Ramos (cell line): Measurements from ENCODE around the gene CEP72.
"Not testable (repeated sequence)": the region's sequence is repeated elsewhere in the genome, so short reads cannot be mapped to it uniquely, and the experiment has no call there.

Source experiments
- in situ Hi-C: fragments of 300-500 bp; cut with MboI; formaldehyde crosslinking; loops from one replicate; pipeline ENCODE4 v1.14.3; 2022; ENCODE audit warnings: low sequenced_read_pairs; ENCODE audit not compliant: unreplicated experiment

The CEP72 gene

GRCh38 chr5:679166-679895 lies 67.2 kb downstream of the CEP72 start:
- in situ Hi-C loops, result not testable (repeated sequence)

GRCh38 chr5:680118-680795 lies 68.1 kb downstream of the CEP72 start:
- in situ Hi-C loops, result not testable (repeated sequence)

- in situ Hi-C loops, result not testable (repeated sequence)
Observed at GRCh38 chr5:680836-681235, 68.7 kb downstream of the CEP72 start.

GRCh38 chr5:681317-682191 lies 69.4 kb downstream of the CEP72 start:
- in situ Hi-C loops, result not testable (repeated sequence)

GRCh38 chr5:682216-682615 lies 70.1 kb downstream of the CEP72 start:
- in situ Hi-C loops, result not testable (repeated sequence)

- in situ Hi-C loops, result not testable (repeated sequence)
Observed at GRCh38 chr5:682651-683358, 70.7 kb downstream of the CEP72 start.

GRCh38 chr5:683551-684481 lies 71.7 kb downstream of the CEP72 start:
- in situ Hi-C loops, result no loop called here

GRCh38 chr5:684751-685216 lies 72.6 kb downstream of the CEP72 start:
- in situ Hi-C loops, result no loop called here

- in situ Hi-C loops, result no loop called here
Observed at GRCh38 chr5:685262-686171, 73.4 kb downstream of the CEP72 start.

- in situ Hi-C loops, result not testable (repeated sequence)
Observed at GRCh38 chr5:686172-686523, 74.0 kb downstream of the CEP72 start.

GRCh38 chr5:686936-687335 lies 74.8 kb downstream of the CEP72 start:
- in situ Hi-C loops, result not testable (repeated sequence)

GRCh38 chr5:688348-689010 lies 76.3 kb downstream of the CEP72 start:
- in situ Hi-C loops, result not testable (repeated sequence)

GRCh38 chr5:690293-690692 lies 78.2 kb downstream of the CEP72 start:
- in situ Hi-C loops, result not testable (repeated sequence)

- in situ Hi-C loops, result not testable (repeated sequence)
Observed at GRCh38 chr5:691049-691448, 78.9 kb downstream of the CEP72 start.

- in situ Hi-C loops, result no loop called here
Observed at GRCh38 chr5:691817-692528, 79.8 kb downstream of the CEP72 start.

- in situ Hi-C loops, result not testable (repeated sequence)
Observed at GRCh38 chr5:692529-693041, 80.4 kb downstream of the CEP72 start.
